H1 (cell line): ENCODE measurements around the gene CFAP97D1. TPM values are rescaled to one million over a fixed set of nuclear protein-coding genes. Genes with fewer than 3 reads are reported as not detected.

Experiments used
- CTCF ChIA-PET: fragments of 300-600 bp; sonication (Branson Sonifier 250); formaldehyde crosslinking; loops from one replicate; lab custom pipeline; 2021; ENCODE audit not compliant: partially characterized antibody; lab: Charles Lee
- POLR2A ChIA-PET: fragments of 300-600 bp; sonication (Branson Sonifier 250); formaldehyde crosslinking; loops from one replicate; lab custom pipeline; 2021; ENCODE audit warnings: inconsistent platforms; ENCODE audit not compliant: partially characterized antibody; lab: Charles Lee
- DNase-seq, 2 experiments: peaks; one replicate each; pipeline versions ENCODE4 v3.0.0 to v3.0.0-alpha.2; 2010 to 2022; ENCODE audit warnings: low spot score in 2 of 2, low read depth in 1 of 2, mixed read lengths in 1 of 2
- FAIRE-seq: peaks from 2 replicates; lab custom pipeline; 2011; peaks lifted over from hg19 to GRCh38; lab: Jason Lieb, UNC
- H2AFZ ChIP-seq: 2 replicates; pipeline ENCODE4 v1.8.1; 2012; ENCODE audit warnings: low read length, inconsistent platforms
- H2AK5ac ChIP-seq: 2 replicates; pipeline ENCODE4 v1.6.1; 2013; ENCODE audit warnings: low read depth, low read length
- H2BK120ac ChIP-seq: replicated peaks from 2 replicates; pipeline ENCODE3; 2013; ENCODE audit warnings: low read depth, low read length, inconsistent platforms
- H2BK12ac ChIP-seq: 2 replicates; pipeline ENCODE4 v1.6.1; 2013; ENCODE audit warnings: low read depth, low read length
- H2BK15ac ChIP-seq: 2 replicates; pipeline ENCODE4 v1.6.1; 2013; ENCODE audit warnings: low read length
- H2BK20ac ChIP-seq: 2 replicates; pipeline ENCODE4 v1.6.1; 2013; ENCODE audit warnings: low read length
- H2BK5ac ChIP-seq: 2 replicates; pipeline ENCODE4 v1.6.1; 2013; ENCODE audit warnings: low read depth, low read length
- H3K14ac ChIP-seq: 2 replicates; pipeline ENCODE4 v1.6.1; 2013; ENCODE audit warnings: inconsistent platforms; ENCODE audit not compliant: insufficient read length
- H3K18ac ChIP-seq: 2 replicates; pipeline ENCODE4 v1.6.1; 2013; ENCODE audit warnings: low read length; ENCODE audit errors: extremely low read depth
- H3K23ac ChIP-seq: 2 replicates; pipeline ENCODE4 v1.6.1; 2013; ENCODE audit warnings: inconsistent platforms; ENCODE audit not compliant: insufficient read length
- H3K23me2 ChIP-seq: 2 replicates; pipeline ENCODE4 v1.6.1; 2013; ENCODE audit warnings: low read depth, low read length
- H3K27ac ChIP-seq: 2 replicates; pipeline ENCODE4 v1.6.1; 2011; ENCODE audit warnings: low read depth, low read length, inconsistent platforms
- H3K27me3 ChIP-seq, 4 experiments: replicated peaks in 1 of 4; 1 replicate in 1 of 4; 2 replicates in 3 of 4; pipeline versions ENCODE4 v1.6.1 to v1.8.1; 2011 to 2013; ENCODE audit warnings: low read length in 3 of 4, mild to moderate bottlenecking in 3 of 4, inconsistent platforms in 2 of 4, mixed read lengths in 2 of 4, moderate library complexity in 1 of 4; ENCODE audit not compliant: control insufficient read depth in 3 of 4, insufficient read depth in 3 of 4; ENCODE audit errors: extremely low read depth in 1 of 4
- H3K36me3 ChIP-seq, 4 experiments: 2 replicates each; pipeline versions ENCODE4 v1.6.1 to v1.8.1; 2011 to 2013; ENCODE audit warnings: mild to moderate bottlenecking in 4 of 4, low read length in 3 of 4, moderate library complexity in 2 of 4, control low read depth in 1 of 4, inconsistent platforms in 1 of 4; ENCODE audit not compliant: insufficient read depth in 4 of 4, control insufficient read depth in 2 of 4
- H3K4ac ChIP-seq: replicated peaks from 2 replicates; pipeline ENCODE3; 2013; ENCODE audit warnings: low read length, low read depth, mixed read lengths, inconsistent platforms; ENCODE audit not compliant: insufficient read length
- H3K4me1 ChIP-seq, 4 experiments: replicated peaks in 1 of 4; 1 replicate in 1 of 4; 2 replicates in 3 of 4; pipeline versions ENCODE4 v1.6.1 to v1.8.1; 2011 to 2013; ENCODE audit warnings: low read length in 3 of 4, inconsistent platforms in 2 of 4, mixed read lengths in 1 of 4; ENCODE audit not compliant: insufficient read depth in 4 of 4, control insufficient read depth in 3 of 4
- H3K4me2 ChIP-seq, 2 experiments: 2 replicates each; pipeline versions ENCODE4 v1.6.1 to v1.8.1; 2011 to 2013; ENCODE audit warnings: low read depth in 2 of 2, low read length in 2 of 2, control low read depth in 1 of 2, inconsistent platforms in 1 of 2, mild to moderate bottlenecking in 1 of 2; ENCODE audit not compliant: insufficient read depth in 1 of 2
- H3K4me3 ChIP-seq, 4 experiments: fragments of 200-600, 300-600 bp in 1 of 4; sonication (generic), shearing (Covaris generic), sonication (Bioruptor Twin) in 1 of 4; 2 replicates each; pipeline versions ENCODE4 v1.5.1 to v1.8.1; 2011 to 2016; ENCODE audit warnings: low read length in 4 of 4, low read depth in 3 of 4, control low read depth in 2 of 4, inconsistent platforms in 2 of 4, mild to moderate bottlenecking in 2 of 4, mixed read lengths in 1 of 4, moderate library complexity in 1 of 4; ENCODE audit not compliant: insufficient read depth in 2 of 4; ENCODE audit errors: extremely low read depth in 1 of 4
- H3K56ac ChIP-seq: replicated peaks from 2 replicates; pipeline ENCODE3; 2013; ENCODE audit warnings: low read depth, mild to moderate bottlenecking, mixed read lengths, low read length, inconsistent platforms; ENCODE audit not compliant: insufficient read length
- H3K79me1 ChIP-seq: 2 replicates; pipeline ENCODE4 v1.6.1; 2013; ENCODE audit warnings: low read depth, low read length, control low read depth
- H3K79me2 ChIP-seq, 2 experiments: 2 replicates each; pipeline versions ENCODE4 v1.6.1 to v1.8.1; 2012 to 2013; ENCODE audit warnings: low read length in 2 of 2, mild to moderate bottlenecking in 2 of 2, inconsistent platforms in 1 of 2; ENCODE audit not compliant: insufficient read depth in 2 of 2, control insufficient read depth in 1 of 2
- H3K9ac ChIP-seq, 4 experiments: replicated peaks in 1 of 4; 1 replicate in 1 of 4; 2 replicates in 3 of 4; pipeline versions ENCODE4 v1.6.1 to v1.8.1; 2011 to 2013; ENCODE audit warnings: low read depth in 3 of 4, low read length in 3 of 4, control low read depth in 2 of 4, mild to moderate bottlenecking in 2 of 4, moderate library complexity in 2 of 4, inconsistent platforms in 1 of 4; ENCODE audit errors: extremely low read depth in 1 of 4
- H3K9me3 ChIP-seq, 2 experiments: 2 replicates each; pipeline versions ENCODE4 v1.6.1 to v1.8.1; 2012 to 2013; ENCODE audit warnings: mild to moderate bottlenecking in 2 of 2, moderate library complexity in 2 of 2, control low read depth in 1 of 2, inconsistent platforms in 1 of 2, low read depth in 1 of 2, low read length in 1 of 2, mixed read lengths in 1 of 2; ENCODE audit not compliant: insufficient read depth in 2 of 2
- H4K20me1 ChIP-seq, 2 experiments: replicated peaks in 1 of 2; 2 replicates each; pipeline versions ENCODE3 to v1.8.1; 2011 to 2013; ENCODE audit warnings: inconsistent platforms in 2 of 2, low read length in 2 of 2, mild to moderate bottlenecking in 1 of 2; ENCODE audit not compliant: insufficient read depth in 2 of 2, control insufficient read depth in 1 of 2
- H4K5ac ChIP-seq: 2 replicates; pipeline ENCODE4 v1.6.1; 2013; ENCODE audit warnings: low read length, low read depth, mixed read lengths, inconsistent platforms; ENCODE audit not compliant: insufficient read length
- H4K8ac ChIP-seq: 2 replicates; pipeline ENCODE4 v1.8.0; 2013; ENCODE audit warnings: mild to moderate bottlenecking, moderate library complexity, low read length, inconsistent platforms; ENCODE audit not compliant: insufficient read depth; ENCODE audit errors: extremely low read depth
- H4K91ac ChIP-seq: replicated peaks from 2 replicates; pipeline ENCODE3; 2013; ENCODE audit warnings: low read length, mixed read lengths, inconsistent platforms; ENCODE audit not compliant: insufficient read length
- CBX5 ChIP-seq: fragments of 300-800, 300-1000 bp; sonication (generic); IDR thresholded peaks from 2 replicates; pipeline ENCODE4 v1.7.1; 2016; ENCODE audit warnings: antibody characterized with exemption, low read length, low read depth
- NRF1 ChIP-seq: IDR thresholded peaks from 2 replicates; pipeline ENCODE4 v1.6.1; 2011; ENCODE audit warnings: mild to moderate bottlenecking, low read depth, low read length, improper control_type of control experiment
- PHF8 ChIP-seq: fragments of 200-600 bp; sonication (generic); conservative IDR thresholded peaks from 2 replicates; pipeline ENCODE4 v1.7.1; 2012; ENCODE audit warnings: low read depth, mild to moderate bottlenecking, inconsistent platforms, low read length, moderate library complexity
- SAP30 ChIP-seq: fragments of 300-600 bp; sonication (generic); IDR thresholded peaks from 2 replicates; pipeline ENCODE4 v1.7.1; 2012; ENCODE audit warnings: low read length, moderate library complexity, mild to moderate bottlenecking, inconsistent platforms; ENCODE audit not compliant: insufficient read depth, insufficient replicate concordance
- WGBS, 2 experiments: shearing (Covaris generic) in 1 of 2; methylation state at CpG; one replicate each; pipeline versions ENCODE4 v1.1.6 to v1.1.7; 2013 to 2015; ENCODE audit warnings: low lambda C conversion rate in 2 of 2, mixed read lengths in 2 of 2, inconsistent platforms in 1 of 2, low coverage in 1 of 2, missing lambda C conversion rate in 1 of 2; ENCODE audit not compliant: insufficient replicate concordance in 2 of 2, insufficient coverage in 1 of 2, insufficient read length in 1 of 2; ENCODE audit errors: extremely low coverage in 1 of 2, missing lambda C conversion rate in 1 of 2; 5-methylcytosine and 5-hydroxymethylcytosine counted together
- polyA plus RNA-seq, 7 experiments: library from polyadenylated mRNA; depleted of rRNA in 3 of 7; stranded (reverse) in 5 of 7; unstranded in 2 of 7; fragments of >200 nt in 5 of 7; fragments of 200-250 nt in 2 of 7; gene quantifications; 1 replicate in 5 of 7; 2 replicates in 1 of 7; 4 replicates in 1 of 7; pipeline versions ENCODE4 v1.2.1 to v1.2.3, GENCODE V29; 2011 to 2013; ENCODE audit warnings: missing spikeins in 2 of 7, mixed read lengths in 2 of 7
- total RNA-seq: library from RNA; stranded (reverse); fragmentation: NEBNext Ultra II Directional; extraction: Animal tissue kit (Norgen Biotek cat#: 25700); gene quantifications from 2 replicates; pipeline ENCODE4 v1.2.1, GENCODE V29; 2021

CFAP97D1 gene
- total and polyA plus RNA-seq, 2 of the 8 experiments (the other 6 are each of a cell fraction or from before 2014, with no cell fraction given), result 0.02 to 0.07 TPM

GRCh38 chr17:43825567-43825966 lies 45.3 kb downstream of the CFAP97D1 start:
- H3K9me3 ChIP-seq, result no peaks in the 10 kb centered on the region
- no peak overlapping the region for H3K18ac ChIP-seq
- H4K20me1 ChIP-seq, result no peaks in the 10 kb centered on the region
- H2BK12ac ChIP-seq, result no peak overlapping the region
- H3K36me3 ChIP-seq, result peaks cover 0 to 8% (median 0%) of the 10 kb centered on the region in 4 experiments; a peak in 3 of 8 replicates
- no peak overlapping the region for H3K23ac ChIP-seq
- no peak overlapping the region; the same call in 1 of the 2 replicates for H3K27ac ChIP-seq
- no peak overlapping the region for H3K4me2 ChIP-seq
- H3K27me3 ChIP-seq, result no peaks in the 10 kb centered on the region
- no peak overlapping the region for H4K91ac ChIP-seq
- ChIA-PET CTCF (interaction anchor here (0.9 to 3.3 kb wide), 5 partner anchors 9 to 134 kb away, joined by 3 to 16 read pairs (median 5); no protein-coding TSS in a partner anchor), POLR2A (interaction anchor here (1.5 kb wide), 1 partner anchor 10 kb away, joined by 4 read pairs; no protein-coding TSS in a partner anchor)
- no peak overlapping the region for H4K8ac ChIP-seq
- no peak overlapping the region for H2AK5ac ChIP-seq
- H3K79me1 ChIP-seq, result no peaks in the 10 kb centered on the region
- no peak overlapping the region for H2BK5ac ChIP-seq
- FAIRE-seq, result no peak
- DNase-seq, result no peak
- no peak overlapping the region for H2AFZ ChIP-seq
- H3K9ac ChIP-seq, result no peak overlapping the region
- H3K56ac ChIP-seq, result no peak overlapping the region
- H2BK15ac ChIP-seq, result no peak overlapping the region
- H3K79me2 ChIP-seq, result no peaks in the 10 kb centered on the region
- H3K4me1 ChIP-seq, result no peaks in the 10 kb centered on the region; a peak in 1 of 7 replicates
- no peak overlapping the region for H2BK120ac ChIP-seq
- no peak overlapping the region for H3K4ac ChIP-seq
- H3K23me2 ChIP-seq, result no peaks in the 10 kb centered on the region
- H4K5ac ChIP-seq, result no peak overlapping the region
- H2BK20ac ChIP-seq, result no peak overlapping the region
- 91% methylated on average over 12 of the region's 12 CpGs; no CpG with 5 or more reads in 1 of the 2 experiments for WGBS, 2 experiments
- H3K4me3 ChIP-seq, result no peak overlapping the region
- no peak overlapping the region for H3K14ac ChIP-seq
- no peak for TF ChIP-seq PHF8
- no peak for TF ChIP-seq NRF1
- no peak for TF ChIP-seq SAP30
- no peak for TF ChIP-seq CBX5
